Activated naive CD8-positive, alpha-beta T cell treated with anti-CD3 and anti-CD28 coated beads, Interleukin-2, amount 50 U/mL, for 16 hours (primary cell): ENCODE results near the gene MICU1.
"Not testable (repeated sequence)": the region's sequence is repeated elsewhere in the genome, so short reads cannot be mapped to it uniquely, and the experiment has no call there.

Source experiments
- DNase-seq: peaks from one replicate; pipeline ENCODE4 v3.0.0-alpha.2; 2020; ENCODE audit warnings: low read depth, low spot score

Gene MICU1

GRCh38 chr10:72563327-72563932 is 62.4 kb downstream of the MICU1 start:
- no peak for DNase-seq

DNA sequence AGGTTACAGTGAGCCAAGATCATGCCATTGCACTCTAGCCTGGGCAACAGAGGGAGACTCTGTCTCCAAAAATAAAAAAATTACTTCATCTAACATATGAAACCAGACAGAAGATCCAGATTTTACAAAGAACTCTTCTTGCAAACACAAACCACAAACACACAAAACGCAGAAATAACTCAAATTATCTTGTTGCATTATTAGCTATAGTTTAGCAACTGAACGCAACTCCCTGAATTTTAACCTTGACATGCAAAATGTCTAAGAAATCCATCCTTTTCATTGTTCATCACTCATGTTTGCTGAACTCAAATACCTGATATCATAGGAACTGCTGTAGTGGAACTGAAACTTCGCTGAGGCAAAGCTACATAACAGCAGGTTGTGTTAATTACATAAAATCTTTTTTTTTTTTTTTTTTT is 64.1 kb downstream of the MICU1 start:
- no peak for DNase-seq

GRCh38 chr10:72557362-72557761 is 68.5 kb downstream of the MICU1 start:
- DNase-seq: no peak

GRCh38 chr10:72552857-72553256 is 73.0 kb downstream of the MICU1 start:
- DNase-seq: no peak

GRCh38 chr10:72550239-72550638 is 75.6 kb downstream of the MICU1 start:
- DNase-seq: no peak

DNA sequence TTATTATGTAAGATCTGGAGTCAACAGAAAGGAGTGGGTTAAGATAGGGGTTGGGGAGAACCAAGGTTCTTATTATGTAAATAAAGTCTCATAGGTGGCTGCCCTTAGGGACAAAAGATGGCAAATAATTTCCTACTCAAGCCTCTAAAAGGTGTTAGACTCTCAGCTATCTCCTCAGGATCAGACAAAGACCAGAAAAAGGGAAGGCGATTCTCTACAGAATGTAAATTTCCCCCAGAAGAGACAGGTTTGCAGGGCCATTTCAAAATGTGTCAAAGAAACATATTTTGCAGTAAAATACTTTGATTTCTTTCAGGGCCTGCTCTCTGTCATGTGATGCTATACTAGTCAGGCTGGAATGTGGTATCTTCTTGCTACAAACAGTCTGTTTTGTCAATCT is 80.3 kb downstream of the MICU1 start:
- DNase-seq: no peak

- DNase-seq: not testable (repeated sequence)
These were observed 82.0 kb downstream of the MICU1 start for GRCh38 chr10:72543855-72544254.

DNA sequence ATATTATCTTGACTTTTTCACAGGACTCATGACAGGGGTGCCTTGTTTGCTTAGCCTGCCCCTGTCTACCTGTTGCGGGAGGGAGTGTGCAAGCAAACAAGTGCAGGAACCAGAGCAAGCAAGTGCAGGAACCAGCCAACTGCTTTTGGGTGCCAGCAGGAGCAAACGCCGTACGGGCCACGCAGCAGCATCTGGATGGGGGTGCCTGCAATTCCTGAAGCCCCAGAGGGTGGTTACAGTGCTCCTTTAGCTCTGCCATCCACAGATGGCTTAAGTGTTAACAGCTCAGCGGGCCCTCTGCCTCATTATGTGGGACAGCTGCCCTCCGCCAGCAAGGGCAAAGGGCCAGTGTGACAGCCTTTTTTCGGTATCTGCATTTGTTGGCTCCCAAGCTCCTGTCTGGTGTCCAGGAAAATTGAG is 83.5 kb downstream of the MICU1 start:
- no peak for DNase-seq

DNA sequence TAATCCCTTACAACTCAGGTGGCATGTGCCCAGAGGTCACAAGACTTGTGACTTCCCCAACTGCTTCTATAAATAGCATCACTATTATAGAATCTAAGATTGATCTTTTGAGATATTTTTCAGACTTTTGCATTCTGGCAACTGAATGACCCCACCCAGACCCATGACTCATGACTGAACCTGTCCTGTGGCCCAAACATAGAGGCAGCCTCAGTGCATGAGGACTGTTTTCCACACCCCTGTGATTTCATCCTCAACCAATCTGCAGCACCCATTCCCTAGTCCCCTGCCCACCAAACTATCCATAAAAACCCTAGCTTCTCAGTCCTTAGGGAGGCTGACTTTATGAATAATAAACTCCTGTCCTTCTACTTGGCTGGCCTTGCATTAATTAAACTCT is 84.5 kb downstream of the MICU1 start:
- DNase-seq: no peak

DNA sequence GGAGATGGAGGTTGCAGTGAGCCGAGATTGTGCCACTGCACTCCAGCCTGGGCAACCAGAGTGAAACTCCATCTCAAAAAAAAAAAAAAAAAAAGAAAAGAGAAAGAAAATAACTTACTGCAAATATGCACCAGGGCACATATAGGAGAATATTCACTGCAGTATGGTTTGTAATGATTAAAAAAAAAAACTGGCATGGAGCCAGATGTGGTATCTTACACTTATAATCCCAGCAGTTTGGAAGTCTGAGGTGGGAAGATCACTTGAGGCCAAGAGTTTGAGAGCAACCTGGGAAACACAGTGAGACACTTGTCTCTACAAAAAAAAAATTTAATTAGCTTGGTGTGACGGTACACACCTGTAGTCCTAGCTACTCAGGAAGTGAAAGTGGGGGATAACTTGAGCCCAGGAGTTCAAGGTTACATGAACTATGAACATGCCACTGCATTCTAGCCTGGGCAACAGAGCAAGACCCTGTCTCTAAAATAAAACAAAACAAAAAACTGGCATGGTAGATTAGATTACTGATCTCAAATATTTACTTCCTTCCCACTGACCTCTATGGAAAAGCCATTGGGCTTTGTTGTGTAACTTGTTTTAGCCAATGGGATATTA is 85.6 kb downstream of the MICU1 start:
- DNase-seq: no peak

GRCh38 chr10:72539137-72539536 is 86.7 kb downstream of the MICU1 start:
- DNase-seq: no peak

GRCh38 chr10:72525689-72526088 is 100.2 kb downstream of the MICU1 start:
- no peak for DNase-seq

GRCh38 chr10:72525277-72525676 is 100.6 kb downstream of the MICU1 start:
- DNase-seq: no peak

DNA sequence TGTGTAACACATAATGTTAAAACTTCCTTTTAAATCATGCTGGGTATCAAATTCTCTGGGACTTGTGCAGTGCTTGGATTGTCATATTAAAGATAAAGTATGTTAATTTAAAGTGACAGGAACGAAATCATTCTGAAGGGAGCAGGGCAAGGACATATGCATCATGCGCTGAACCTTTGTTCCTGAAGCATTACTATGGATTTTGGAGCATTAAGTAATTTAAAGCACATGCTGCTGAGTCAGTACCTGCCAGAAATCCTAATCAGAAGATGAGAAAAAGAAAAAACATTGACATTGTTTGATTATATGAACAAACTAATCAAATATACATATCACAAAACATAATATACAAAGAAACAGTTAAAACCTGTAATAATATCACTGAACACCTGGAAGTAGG is 101.4 kb downstream of the MICU1 start:
- no peak for DNase-seq

DNA sequence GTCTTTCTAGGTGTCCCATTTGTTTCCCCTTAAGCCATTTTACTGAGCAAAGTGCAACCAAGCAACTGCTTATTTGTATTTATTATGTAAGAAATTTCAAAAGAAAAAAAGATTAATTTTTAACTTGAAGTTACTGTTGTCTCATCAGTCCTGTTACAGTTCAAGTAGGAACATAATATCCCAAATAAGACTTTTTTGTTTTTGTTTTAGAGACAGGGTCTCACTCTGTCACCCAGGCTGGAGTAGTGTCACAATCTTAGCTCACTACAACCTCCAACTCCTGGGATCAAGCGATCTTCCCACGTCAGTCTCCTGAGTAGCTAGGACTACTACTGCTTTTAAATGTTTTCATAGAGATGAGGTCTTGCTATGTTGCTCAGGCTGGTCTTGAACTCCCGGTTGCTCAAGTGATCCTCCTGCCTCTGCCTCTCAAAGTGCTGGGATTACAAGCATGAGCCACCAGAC is 101.9 kb downstream of the MICU1 start:
- no peak for DNase-seq

GRCh38 chr10:72523062-72523461 is 102.8 kb downstream of the MICU1 start:
- DNase-seq: no peak

- DNase-seq: no peak
These were observed 108.6 kb downstream of the MICU1 start for GRCh38 chr10:72517244-72517643.

DNA sequence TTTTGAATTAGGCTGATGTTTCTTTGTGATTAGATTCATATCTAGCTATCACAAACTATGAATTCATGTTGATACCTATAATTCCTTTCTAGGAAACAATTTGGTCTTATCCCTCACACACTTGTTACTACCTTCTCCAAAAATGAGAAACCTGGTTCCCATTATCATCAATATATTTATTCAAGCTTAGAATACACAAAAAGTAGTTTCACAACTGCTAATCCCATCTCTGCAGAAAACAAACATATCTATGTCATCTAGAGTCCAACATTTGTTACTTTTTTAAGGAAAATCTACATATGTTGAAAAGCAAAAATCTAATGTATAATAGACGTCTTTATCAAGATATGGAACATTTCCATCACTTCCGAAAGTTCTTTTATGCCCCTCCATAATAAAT is 110.4 kb downstream of the MICU1 start:
- no peak for DNase-seq

- DNase-seq: no peak
These were observed 112.0 kb downstream of the MICU1 start for GRCh38 chr10:72513910-72514309.

- DNase-seq: no peak
These were observed 114.4 kb downstream of the MICU1 start for GRCh38 chr10:72511459-72511858.

- no peak for DNase-seq
These were observed 115.9 kb downstream of the MICU1 start for GRCh38 chr10:72509941-72510340.

DNA sequence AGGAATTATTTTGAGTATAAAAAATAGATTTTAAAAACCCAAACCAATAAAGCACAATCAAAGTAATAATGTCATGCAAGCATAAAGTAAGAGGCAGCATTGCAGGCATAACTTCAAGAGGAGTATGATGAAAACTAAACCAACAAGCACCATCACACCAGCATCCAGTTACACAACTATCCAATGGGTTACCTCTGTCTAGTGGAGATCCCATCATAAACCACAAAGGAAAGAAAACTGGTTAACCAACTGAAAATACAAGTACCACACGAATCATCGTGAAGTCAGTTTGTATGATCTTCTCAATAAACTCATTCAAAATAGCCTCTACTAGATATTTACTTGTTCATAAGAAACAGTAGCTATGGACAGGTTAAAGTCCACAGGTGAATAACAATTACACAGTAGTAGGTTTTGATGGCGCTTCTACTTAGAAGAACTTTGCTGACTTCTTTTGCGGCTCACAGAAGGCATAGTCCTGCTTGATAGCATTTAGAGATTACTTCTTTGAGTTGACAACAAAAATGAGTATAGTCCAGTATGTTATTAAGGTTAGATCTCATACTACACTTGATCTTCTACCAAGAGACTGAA is 116.6 kb downstream of the MICU1 start:
- DNase-seq: no peak

DNA sequence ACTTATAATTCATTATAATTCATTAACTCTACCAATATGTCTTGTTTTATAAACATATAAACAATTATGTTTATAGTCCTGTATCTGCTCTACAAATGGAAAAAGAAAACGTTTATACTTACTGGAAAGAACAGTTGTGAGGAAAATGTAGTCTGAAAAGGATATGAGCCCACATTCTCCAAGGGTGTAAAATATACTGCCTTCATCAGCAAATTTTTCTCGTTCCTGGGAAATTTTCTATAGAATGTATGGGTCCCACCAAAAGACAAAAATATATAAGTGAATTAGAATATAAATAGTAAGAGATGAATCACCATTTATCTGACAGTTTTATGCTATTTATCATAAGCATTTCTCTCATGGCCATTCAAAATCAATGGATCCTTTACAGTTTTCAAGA is 117.8 kb downstream of the MICU1 start:
- DNase-seq: no peak
